Right lung (tissue), 5 donors: Measurements from ENCODE around the gene CHM. TPM values are rescaled to one million over a fixed set of nuclear protein-coding genes. Genes with fewer than 3 reads are reported as not detected.
"Not testable (repeated sequence)": the region's sequence is repeated elsewhere in the genome, so short reads cannot be mapped to it uniquely, and the experiment has no call there.

Experiments used
- DNase-seq, 2 donors: peaks; one replicate each; pipeline ENCODE4 v3.0.0-alpha.2; 2013
- polyA plus RNA-seq, 5 donors: library from polyadenylated mRNA; unstranded; fragments of 120-200 nt; gene quantifications; one replicate each; pipeline versions ENCODE4 v1.2.1 to v1.2.3, GENCODE V29; 2013; ENCODE audit warnings: inconsistent platforms in 1 of 5, low replicate concordance in 1 of 5; ENCODE audit not compliant: insufficient read length in 5 of 5, insufficient read depth in 1 of 5

The CHM gene
- polyA plus RNA-seq, 5 donors: 15.9 to 26.5 (median 21.3) TPM

DNA sequence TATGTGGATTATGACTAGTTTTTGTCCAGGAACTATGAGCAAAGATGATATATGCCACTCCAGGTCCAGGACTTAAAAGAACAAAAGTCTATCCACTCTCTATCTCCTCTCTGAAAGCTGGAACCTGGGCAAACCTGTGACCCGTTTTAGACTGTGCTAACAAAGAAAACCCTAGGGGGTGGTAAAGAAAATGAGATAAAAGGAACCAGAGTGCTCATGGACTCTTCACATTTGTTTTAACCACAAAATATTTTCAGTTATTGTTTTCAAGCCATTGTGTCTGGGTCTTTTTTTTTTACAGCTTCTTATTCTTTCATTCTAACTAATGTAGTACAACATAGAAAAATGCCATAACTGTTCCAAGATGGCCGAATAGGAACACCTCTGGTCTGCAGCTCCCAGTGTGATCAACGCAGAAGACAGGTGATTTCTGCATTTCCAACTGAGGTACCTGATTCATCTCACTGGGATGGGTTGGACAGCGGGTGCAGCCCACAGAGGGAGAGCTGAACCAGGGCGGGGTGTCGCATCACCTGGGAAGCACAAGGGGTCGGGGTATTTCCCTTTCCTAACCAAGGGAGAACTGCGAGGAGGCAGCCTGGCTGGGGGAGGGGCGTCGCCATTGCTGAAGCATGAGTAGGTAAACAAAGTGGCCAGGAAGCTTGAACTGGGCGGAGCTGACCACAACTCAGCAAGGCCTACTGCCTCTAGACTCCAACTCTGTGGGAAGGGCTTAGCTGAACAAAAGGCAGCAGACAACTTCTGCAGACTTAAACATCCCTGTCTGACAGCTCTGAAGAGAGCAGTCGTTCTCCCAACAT lies 45.1 kb downstream of the CHM start:
- DNase-seq: no peak

DNA sequence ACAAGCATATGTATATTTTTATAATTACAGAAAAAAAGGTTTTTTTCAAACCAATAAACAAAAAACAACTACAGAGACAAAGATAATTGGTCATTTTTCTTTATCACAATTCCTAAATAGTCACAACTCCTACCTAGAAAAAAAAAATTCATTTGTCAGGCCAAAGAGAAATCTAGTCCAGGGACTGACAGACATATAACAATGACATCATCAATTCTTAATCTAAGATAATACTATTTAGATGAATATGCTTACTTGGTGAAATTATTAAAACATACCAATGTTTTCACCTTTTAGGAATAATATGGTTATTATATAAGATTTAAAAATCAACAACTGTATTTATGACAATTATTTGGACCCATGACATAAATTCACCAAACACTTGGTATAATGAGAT lies 48.4 kb downstream of the CHM start:
- no peak for DNase-seq

DNA sequence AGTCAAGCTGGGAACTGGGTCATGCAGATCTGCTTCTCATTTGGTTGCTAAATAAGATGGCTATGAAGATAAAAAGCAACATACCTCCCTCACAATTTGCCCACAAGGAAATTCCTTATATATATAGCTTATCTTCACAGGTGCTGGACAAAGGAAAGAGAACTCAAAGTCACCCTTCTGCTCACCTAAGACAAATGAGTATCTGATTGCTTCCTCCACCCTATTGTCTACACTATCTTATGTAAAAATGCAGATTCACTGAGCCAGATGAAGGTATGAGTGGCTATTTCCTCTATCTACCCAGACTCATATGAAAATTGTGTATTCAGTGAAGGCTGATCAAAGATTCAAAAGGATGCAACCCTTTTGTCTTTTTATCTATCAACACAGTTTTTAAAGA lies 50.8 kb downstream of the CHM start:
- DNase-seq: no peak

GRCh38 chrX:85995641-85996040 lies 51.7 kb downstream of the CHM start:
- DNase-seq: no peak

GRCh38 chrX:85994797-85995196 lies 52.6 kb downstream of the CHM start:
- DNase-seq: no peak

DNA sequence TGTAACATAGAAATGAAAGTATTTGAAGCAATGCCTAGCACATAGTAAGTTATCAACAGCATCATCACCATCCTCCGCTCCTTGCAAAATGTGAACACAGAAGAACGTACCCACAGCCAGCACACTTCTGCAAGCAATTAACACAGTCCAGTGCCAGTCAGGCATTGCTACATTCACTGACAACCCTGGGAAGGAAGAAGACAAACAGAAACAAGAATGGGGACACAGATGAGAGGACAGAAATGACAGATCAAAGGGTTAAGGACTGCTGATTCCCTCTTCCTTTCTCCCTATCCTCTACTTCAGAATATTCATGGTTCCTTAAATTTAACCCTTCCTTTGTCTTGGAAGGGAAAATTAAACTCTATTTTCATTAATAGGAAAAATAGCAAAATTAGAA lies 53.1 kb downstream of the CHM start:
- no peak for DNase-seq

DNA sequence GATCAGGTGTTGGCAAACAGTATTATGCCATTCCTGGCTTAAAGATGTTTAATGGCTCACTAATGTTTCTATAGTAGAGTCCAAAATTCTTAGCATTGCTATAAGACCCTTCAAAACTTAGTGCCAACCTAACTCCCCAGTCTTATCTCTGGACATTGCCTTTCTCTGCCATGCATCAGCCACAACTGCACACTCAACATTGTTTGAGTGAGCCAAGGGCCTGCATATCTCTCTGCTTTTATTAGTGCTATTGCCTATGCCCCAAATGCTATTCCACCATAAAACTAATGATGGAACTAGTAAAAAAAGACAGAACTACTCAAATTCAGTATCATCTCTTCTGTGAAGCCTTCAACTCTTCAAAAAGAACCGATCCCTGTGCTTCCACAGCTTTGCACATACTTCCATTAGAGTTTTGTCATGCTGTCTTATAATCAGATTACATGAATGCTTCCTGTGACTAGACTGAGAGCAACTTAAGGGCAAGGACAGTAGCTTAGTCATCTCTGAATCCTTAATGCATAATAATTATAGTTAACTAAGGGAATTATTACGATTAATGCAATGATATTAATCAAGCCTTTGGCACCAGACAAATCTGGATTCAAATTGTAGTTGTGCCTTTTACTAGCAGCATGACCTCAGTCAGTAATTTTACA lies 53.7 kb downstream of the CHM start:
- no peak for DNase-seq

DNA sequence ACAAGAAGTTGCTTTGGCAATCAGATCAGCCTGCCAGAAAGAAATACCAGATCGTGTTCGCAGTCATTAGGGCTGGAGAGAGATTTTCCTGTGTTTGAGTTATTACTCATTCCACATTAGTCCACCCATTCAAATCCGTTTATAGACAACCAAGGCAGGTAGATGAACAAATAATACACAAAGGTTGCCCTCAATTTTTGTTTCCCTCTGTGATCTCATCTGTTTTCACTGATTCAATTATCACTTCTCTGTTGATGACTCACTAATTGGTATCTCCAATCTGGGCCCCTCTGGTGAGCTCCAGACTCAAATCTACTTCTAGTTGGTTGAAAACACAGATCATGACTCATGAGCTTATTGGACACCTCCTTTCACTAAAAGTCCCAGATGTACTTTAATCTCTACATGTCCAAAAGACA lies 54.5 kb downstream of the CHM start:
- no peak for DNase-seq

GRCh38 chrX:85988353-85988752 lies 59.0 kb downstream of the CHM start:
- no peak for DNase-seq

DNA sequence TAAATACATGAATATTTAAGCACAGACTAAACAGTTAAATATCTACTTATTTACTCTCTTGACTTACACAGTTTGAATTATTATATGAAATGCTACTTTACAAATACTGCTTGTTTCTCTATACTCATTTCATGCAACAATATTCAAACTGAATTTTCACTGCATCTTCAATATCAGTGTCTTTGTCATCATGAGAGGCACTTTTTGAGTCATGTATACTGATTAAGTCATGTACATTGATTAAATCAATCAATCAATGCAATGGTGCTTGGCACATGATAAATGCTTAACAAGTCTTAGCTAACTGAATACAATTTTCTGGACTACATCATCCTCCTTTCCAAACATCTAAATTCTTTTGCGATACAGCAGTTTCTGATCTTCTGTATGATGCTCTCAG lies 67.1 kb downstream of the CHM start:
- no peak for DNase-seq

- no peak for DNase-seq
Measured at GRCh38 chrX:85977218-85977617, 70.1 kb downstream of the CHM start.

- DNase-seq: not testable (repeated sequence)
Measured at GRCh38 chrX:85972351-85972750, 75.0 kb downstream of the CHM start.

DNA sequence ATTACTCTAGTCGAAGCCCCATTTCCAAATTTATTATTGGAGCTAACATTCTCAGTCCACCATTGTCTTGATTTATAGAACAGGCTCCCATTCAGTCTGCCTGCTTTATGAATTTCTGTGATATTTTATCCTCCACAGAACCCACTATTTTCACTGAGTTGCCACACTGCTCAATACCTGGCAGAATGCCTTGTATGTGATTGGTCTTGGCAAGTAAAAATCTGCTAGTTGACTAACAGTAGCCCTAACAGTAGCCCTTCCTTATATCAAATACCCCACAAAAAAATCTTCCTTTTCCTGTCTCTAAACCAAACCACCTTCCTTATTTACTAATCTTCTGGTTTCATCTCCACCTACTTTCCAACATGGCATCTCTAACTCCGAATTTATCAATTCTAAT lies 82.6 kb downstream of the CHM start:
- no peak for DNase-seq

GRCh38 chrX:85963736-85964135 lies 83.6 kb downstream of the CHM start:
- DNase-seq: no peak

DNA sequence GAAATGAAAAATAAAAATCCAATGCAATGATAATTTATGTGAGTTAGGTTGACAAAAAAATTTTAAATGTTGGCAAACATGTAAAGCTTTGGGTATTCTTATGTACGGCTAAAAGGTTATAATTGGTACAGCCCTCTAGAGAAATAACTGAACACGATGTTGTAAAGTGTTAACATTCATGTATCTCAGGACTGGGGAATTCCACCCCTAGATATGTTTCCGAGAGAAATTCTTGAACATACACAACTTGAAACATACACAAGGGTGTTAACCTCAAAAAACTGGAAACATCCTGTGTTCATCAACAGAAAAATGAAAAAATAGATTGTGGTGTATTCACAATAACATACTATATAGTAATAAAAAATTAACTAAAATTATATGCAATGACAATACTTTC lies 91.8 kb downstream of the CHM start:
- DNase-seq: no peak

- not testable (repeated sequence) for DNase-seq
Measured at GRCh38 chrX:85944751-85945150, 102.6 kb downstream of the CHM start.

DNA sequence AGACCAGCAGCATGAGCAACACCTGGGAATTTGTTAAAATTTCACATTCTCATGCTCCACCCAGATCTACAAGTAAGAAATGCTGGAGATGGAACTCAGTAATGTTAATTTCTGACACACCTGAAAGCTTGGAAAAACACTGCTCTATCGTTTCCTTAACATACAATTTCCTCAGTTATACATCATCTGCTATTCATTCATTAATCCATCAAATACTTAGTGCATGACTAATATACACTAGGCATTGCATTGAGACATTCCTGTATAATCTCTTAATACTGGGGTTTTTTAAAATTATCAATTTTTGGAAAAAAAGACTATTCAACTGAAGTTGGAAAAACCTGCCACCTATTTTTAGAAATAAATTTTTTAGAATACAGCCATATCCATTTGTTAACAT lies 106.1 kb downstream of the CHM start:
- no peak for DNase-seq

- not testable (repeated sequence) for DNase-seq
Measured at GRCh38 chrX:85939942-85940341, 107.4 kb downstream of the CHM start.

DNA sequence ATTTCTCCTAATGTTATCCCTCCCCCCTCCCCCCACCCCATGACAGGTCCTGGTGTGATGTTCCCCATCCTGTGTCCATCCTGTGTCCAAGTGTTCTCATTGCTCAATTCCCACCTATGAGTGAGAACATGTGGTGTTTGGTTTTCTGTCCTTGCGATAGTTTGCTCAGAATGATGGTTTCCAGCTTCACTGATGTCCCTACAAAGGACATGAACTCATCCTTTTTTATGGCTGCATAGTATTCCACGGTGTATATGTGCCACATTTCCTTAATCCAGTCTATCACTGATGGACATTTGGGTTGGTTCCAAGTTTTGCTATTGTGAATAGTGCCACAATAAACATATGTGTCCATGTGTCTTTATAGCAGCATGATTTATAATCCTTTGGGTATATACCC lies 113.0 kb downstream of the CHM start:
- DNase-seq: not testable (repeated sequence)

GRCh38 chrX:85930099-85930498 lies 117.3 kb downstream of the CHM start:
- DNase-seq: no peak

GRCh38 chrX:85928606-85929005 lies 118.8 kb downstream of the CHM start:
- DNase-seq: no peak

DNA sequence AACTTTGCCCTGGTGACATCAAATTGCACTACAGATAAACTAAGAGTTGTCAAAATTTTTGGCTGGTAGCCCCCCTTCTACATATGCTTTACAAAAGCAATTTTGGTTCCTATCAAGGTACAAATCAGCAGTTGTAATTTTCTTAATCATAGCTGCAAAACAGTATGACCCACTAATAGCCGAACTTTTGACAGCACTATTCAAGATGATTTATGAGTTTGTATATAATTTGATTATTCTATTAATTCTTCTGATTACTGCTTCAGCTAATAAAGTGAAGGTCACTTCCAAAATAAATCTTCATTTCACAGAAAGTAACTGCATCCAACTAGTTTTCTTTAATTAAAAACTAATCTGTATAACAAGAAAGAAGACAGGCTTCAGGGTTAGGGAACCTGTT lies 119.6 kb downstream of the CHM start:
- DNase-seq: no peak

- peak; percentile 14 to 20 for DNase-seq
Measured at GRCh38 chrX:85922821-85923220, 124.5 kb downstream of the CHM start.
